HG03432 (cell line): ENCODE data around the gene LYZL4.

Experiments used
- ATAC-seq: cut with Tn5 transposase; IDR thresholded peaks from one replicate; pipeline ENCODE4 v1.9.1; 2021; ENCODE audit warnings: mild to moderate bottlenecking, moderate library complexity; ENCODE audit not compliant: unreplicated experiment

The LYZL4 gene

GRCh38 chr3:42428830-42429229, 18.4 kb upstream of the LYZL4 start:
- ATAC-seq: no peak

- ATAC-seq: no peak
These were observed 15.5 kb upstream of the LYZL4 start for GRCh38 chr3:42425736-42426407.

- ATAC-seq: no peak
These were observed 14.5 kb upstream of the LYZL4 start for GRCh38 chr3:42424911-42425310.

GRCh38 chr3:42421818-42422796, 11.7 kb upstream of the LYZL4 start:
- no peak for ATAC-seq

GRCh38 chr3:42419563-42419962, 9.2 kb upstream of the LYZL4 start:
- no peak for ATAC-seq

GRCh38 chr3:42412526-42413155, 2.2 kb upstream of the LYZL4 start:
- ATAC-seq: no peak

GRCh38 chr3:42411429-42411828, 1.0 kb upstream of the LYZL4 start:
- ATAC-seq: no peak

GRCh38 chr3:42408156-42408555, 2.3 kb downstream of the LYZL4 start:
- ATAC-seq: no peak

- ATAC-seq: no peak
These were observed 3.5 kb downstream of the LYZL4 start for GRCh38 chr3:42406727-42407450.

- ATAC-seq: no peak
These were observed 4.6 kb downstream of the LYZL4 start for GRCh38 chr3:42405857-42406256.

GRCh38 chr3:42403737-42404136, 6.7 kb downstream of the LYZL4 start:
- no peak for ATAC-seq

GRCh38 chr3:42402394-42403096, 7.9 kb downstream of the LYZL4 start:
- no peak for ATAC-seq

GRCh38 chr3:42398080-42398479, 12.3 kb downstream of the LYZL4 start:
- ATAC-seq: no peak

- ATAC-seq: no peak
These were observed 12.8 kb downstream of the LYZL4 start for GRCh38 chr3:42397644-42398043.

- ATAC-seq: no peak
These were observed 15.7 kb downstream of the LYZL4 start for GRCh38 chr3:42394579-42395288.

GRCh38 chr3:42387802-42388651, 22.4 kb downstream of the LYZL4 start:
- ATAC-seq: no peak

- ATAC-seq: no peak
These were observed 28.8 kb downstream of the LYZL4 start for GRCh38 chr3:42381551-42382082.

- no peak for ATAC-seq
These were observed 32.7 kb downstream of the LYZL4 start for GRCh38 chr3:42377681-42378080.
